Stimulated activated CD4-positive, alpha-beta T cell treated with anti-CD3 and anti-CD28 coated beads, Interleukin-15, amount 100 ng/mL, for 48 hours (primary cell): ENCODE data around the gene NAV3.

Source experiments
- DNase-seq, 2 donors: peaks; one replicate each; pipeline ENCODE4 v3.0.0-alpha.2; 2020; ENCODE audit warnings: low read depth in 2 of 2

Gene NAV3

GRCh38 chr12:78185651-78186050 is 355.0 kb downstream of the NAV3 start:
- no peak for DNase-seq

- no peak for DNase-seq
Measured at GRCh38 chr12:78186670-78187069, 356.0 kb downstream of the NAV3 start.

- no peak for DNase-seq
Measured at GRCh38 chr12:78187741-78188140, 357.0 kb downstream of the NAV3 start.

- no peak for DNase-seq
Measured at GRCh38 chr12:78189656-78190055, 359.0 kb downstream of the NAV3 start.

GRCh38 chr12:78191611-78192010 is 360.9 kb downstream of the NAV3 start:
- no peak for DNase-seq

- no peak for DNase-seq
Measured at GRCh38 chr12:78192979-78193378, 362.3 kb downstream of the NAV3 start.

- no peak for DNase-seq
Measured at GRCh38 chr12:78194448-78194847, 363.8 kb downstream of the NAV3 start.

GRCh38 chr12:78198896-78199295 is 368.2 kb downstream of the NAV3 start:
- DNase-seq = no peak

GRCh38 chr12:78199926-78200325 is 369.2 kb downstream of the NAV3 start:
- no peak for DNase-seq

- DNase-seq = no peak
Measured at GRCh38 chr12:78204926-78205325, 374.2 kb downstream of the NAV3 start.

- DNase-seq = no peak
Measured at GRCh38 chr12:78208092-78208491, 377.4 kb downstream of the NAV3 start.

GRCh38 chr12:78209846-78210505 is 379.3 kb downstream of the NAV3 start:
- DNase-seq = no peak

- DNase-seq = no peak
Measured at GRCh38 chr12:78210506-78210860, 379.8 kb downstream of the NAV3 start.

- DNase-seq = no peak
Measured at GRCh38 chr12:78210894-78211302, 380.2 kb downstream of the NAV3 start.

- DNase-seq = no peak
Measured at GRCh38 chr12:78220811-78221210, 390.1 kb downstream of the NAV3 start.

GRCh38 chr12:78224154-78224553 is 393.5 kb downstream of the NAV3 start:
- DNase-seq = no peak

- no peak for DNase-seq
Measured at GRCh38 chr12:78226763-78227162, 396.1 kb downstream of the NAV3 start.

- DNase-seq = peak; percentile 1 to 2
Measured at GRCh38 chr12:78229591-78230101, 399.0 kb downstream of the NAV3 start.

- DNase-seq = no peak
Measured at GRCh38 chr12:78232756-78233155, 402.1 kb downstream of the NAV3 start.

GRCh38 chr12:78236264-78236663 is 405.6 kb downstream of the NAV3 start:
- no peak for DNase-seq

- DNase-seq = no peak
Measured at GRCh38 chr12:78239544-78239943, 408.9 kb downstream of the NAV3 start.

- no peak for DNase-seq
Measured at GRCh38 chr12:78240827-78241226, 410.1 kb downstream of the NAV3 start.

GRCh38 chr12:78241446-78241845 is 410.8 kb downstream of the NAV3 start:
- no peak for DNase-seq

GRCh38 chr12:78244916-78245507 is 414.3 kb downstream of the NAV3 start:
- DNase-seq = no peak
